Effector CD8-positive, alpha-beta T cell (primary cell): ENCODE results near the gene CCDC150.
"Not testable (repeated sequence)": the region's sequence is repeated elsewhere in the genome, so short reads cannot be mapped to it uniquely, and the experiment has no call there.

Experiments used
- DNase-seq: peaks from one replicate; lab custom pipeline; 2025; lab: John Stamatoyannopoulos, UW

CCDC150 gene

DNA sequence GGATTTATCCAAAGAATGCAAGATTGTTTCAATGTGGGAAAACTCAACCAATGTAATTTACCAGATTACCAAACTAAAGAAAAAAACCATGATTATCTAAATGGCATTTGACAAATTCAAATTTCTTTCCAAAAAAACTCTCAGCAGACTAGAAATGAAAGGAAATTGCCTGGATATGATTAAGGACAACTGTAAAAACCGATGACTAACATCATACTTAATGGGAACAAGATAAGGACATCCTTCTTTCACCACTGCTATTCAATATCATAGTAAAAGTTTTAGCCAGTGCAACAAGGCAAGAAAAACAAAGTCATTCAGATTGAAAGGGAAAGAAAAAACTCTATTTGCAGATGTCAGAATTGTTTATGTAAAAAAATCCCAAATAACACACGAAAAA is 4.4 kb upstream of the CCDC150 start:
- no peak for DNase-seq

GRCh38 chr2:196638765-196639164 is 750 bp upstream of the CCDC150 start:
- DNase-seq: no peak

DNA sequence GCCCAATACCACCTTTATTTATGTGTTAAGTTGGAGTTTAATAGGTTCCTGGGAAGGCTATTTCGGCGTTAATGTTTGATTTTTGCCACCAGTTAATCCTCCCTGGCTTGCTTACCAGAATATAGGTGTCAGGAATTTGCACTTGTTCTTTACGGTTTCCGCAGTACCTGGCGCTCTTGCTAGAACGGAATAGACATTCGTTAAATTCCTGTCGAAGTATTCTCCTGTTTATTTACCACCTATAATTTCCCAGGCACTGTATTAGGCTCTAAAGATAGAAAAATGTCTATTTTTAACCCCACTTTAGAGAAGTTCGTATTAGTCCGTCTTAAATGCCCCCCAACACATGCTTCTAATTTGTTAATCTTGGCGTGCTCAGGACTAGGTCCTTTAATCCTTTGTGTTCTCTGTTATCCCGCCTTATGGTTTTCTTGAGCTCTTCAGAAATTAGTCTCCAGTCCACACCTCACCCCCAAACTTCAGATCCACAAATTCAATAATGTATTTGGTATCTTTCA is 575 bp downstream of the CCDC150 start:
- no peak for DNase-seq

DNA sequence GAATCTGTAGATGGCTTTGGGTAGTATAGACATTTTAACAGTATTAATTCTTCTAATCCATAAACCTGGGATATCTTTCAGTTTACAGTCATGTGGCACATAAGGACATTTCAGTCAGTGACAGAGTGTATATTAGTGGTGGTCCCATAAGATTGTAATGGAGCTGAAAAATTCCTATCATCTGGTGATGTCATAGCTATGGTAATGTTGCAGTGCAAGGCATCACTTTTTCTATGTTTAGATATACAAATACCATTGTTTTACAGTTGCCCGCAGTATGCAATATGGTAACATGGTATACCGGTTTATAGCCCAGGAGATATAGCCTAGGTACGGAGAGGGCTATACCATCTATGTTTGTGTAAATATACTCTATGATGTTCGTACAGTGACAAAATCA is 9.7 kb downstream of the CCDC150 start:
- no peak for DNase-seq

- no peak for DNase-seq
Measured at GRCh38 chr2:196651387-196652094, 12.0 kb downstream of the CCDC150 start.

DNA sequence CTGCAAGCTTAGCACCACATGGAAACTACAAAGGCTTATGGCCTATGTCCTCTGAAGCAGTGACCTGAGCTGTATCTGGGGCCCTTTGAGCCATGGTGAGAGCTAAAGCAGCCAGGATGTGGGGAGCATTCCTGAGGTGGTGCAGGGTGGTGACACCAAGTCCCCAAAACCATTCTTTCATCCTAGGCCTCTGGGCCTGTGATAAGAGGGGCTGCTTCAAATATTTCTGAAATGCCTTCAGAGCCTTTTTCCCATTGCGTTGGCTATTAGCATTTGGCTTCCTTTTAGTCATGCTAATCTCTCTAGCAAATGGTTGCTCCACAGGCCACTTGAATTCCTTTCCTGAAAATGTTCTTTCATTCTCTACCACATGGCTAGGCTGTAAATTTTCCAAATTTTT is 13.4 kb downstream of the CCDC150 start:
- no peak for DNase-seq

DNA sequence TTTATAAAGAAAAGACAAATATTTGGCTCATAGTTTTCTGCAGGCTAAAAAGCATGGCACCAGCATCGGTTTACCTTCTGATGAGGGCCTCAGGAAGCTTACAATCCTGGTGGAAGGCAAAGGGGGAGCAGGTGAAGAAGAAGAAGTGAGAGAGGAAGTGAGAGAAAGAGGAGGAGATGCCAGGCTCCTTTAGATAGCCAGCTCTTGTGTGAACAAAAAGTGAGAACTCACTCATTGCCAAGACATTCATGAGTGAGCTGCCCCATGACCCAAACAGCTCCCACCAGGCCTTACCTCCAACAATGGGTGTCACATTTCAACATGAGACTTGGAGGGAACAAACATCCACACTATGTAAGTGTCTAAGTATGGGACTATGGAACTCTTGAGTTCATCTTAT is 14.3 kb downstream of the CCDC150 start:
- no peak for DNase-seq

GRCh38 chr2:196655761-196656160 is 16.2 kb downstream of the CCDC150 start:
- no peak for DNase-seq

GRCh38 chr2:196657333-196657732 is 17.8 kb downstream of the CCDC150 start:
- no peak for DNase-seq

- no peak for DNase-seq
Measured at GRCh38 chr2:196659844-196660243, 20.3 kb downstream of the CCDC150 start.

GRCh38 chr2:196660244-196660643 is 20.7 kb downstream of the CCDC150 start:
- DNase-seq: no peak

GRCh38 chr2:196670342-196670741 is 30.8 kb downstream of the CCDC150 start:
- DNase-seq: no peak

- DNase-seq: no peak
Measured at GRCh38 chr2:196675963-196676362, 36.4 kb downstream of the CCDC150 start.

DNA sequence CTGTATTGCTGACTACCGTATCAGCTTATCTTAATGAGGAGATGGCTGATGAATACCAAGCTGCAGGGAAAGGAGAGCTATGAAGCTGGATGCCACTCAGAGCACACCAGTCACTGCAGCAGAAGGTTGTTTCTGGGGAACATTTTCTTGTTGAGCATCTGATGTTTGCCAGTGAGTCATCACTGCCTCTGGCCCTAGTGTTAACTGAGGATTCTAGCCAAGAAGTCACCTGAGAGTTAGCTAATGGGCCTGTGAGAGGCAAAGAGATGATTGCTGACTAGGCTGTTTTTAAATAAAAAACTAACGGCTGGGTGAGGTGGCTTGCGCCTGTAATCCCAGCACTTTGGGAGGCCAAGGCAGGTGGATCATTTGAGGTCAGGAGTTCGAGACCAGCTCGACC is 37.9 kb downstream of the CCDC150 start:
- DNase-seq: no peak

DNA sequence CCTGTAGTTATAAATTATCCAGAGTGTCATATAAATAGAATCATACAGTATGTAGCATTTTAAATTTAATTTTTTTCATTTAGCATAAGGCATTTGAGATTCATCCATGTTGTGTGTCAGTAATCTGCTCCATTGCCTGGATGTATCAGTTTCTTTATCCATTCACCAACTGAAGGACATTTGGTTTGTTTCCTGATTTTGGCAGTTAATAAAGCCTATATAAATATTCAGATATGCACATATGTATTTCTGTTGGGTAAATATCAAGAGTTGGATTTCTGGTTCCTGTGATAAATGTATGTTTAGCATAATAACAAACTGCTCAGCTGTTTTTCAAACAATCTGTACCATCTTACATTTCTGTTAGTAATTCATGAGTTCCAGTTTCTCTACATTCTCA is 39.9 kb downstream of the CCDC150 start:
- no peak for DNase-seq

GRCh38 chr2:196681510-196681909 is 42.0 kb downstream of the CCDC150 start:
- no peak for DNase-seq

- no peak for DNase-seq
Measured at GRCh38 chr2:196685792-196686191, 46.3 kb downstream of the CCDC150 start.

DNA sequence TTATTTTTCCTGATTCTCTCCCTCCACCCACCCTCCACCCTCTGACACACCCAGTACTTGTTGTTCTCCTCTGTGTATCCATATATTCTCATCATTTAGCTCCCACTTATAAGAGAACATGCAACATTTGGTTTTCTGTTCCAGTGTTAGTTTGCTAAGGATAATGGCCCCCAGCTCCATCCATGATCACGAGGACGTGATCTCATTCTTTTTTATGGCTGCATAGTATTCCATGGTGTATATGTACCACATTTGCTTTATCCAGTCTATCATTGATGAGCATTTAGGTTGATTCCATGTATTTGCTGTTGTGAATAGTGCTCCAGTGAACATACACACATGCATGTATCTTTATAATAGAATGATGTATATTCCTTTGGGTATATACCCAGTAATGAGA is 47.2 kb downstream of the CCDC150 start:
- not testable (repeated sequence) for DNase-seq

DNA sequence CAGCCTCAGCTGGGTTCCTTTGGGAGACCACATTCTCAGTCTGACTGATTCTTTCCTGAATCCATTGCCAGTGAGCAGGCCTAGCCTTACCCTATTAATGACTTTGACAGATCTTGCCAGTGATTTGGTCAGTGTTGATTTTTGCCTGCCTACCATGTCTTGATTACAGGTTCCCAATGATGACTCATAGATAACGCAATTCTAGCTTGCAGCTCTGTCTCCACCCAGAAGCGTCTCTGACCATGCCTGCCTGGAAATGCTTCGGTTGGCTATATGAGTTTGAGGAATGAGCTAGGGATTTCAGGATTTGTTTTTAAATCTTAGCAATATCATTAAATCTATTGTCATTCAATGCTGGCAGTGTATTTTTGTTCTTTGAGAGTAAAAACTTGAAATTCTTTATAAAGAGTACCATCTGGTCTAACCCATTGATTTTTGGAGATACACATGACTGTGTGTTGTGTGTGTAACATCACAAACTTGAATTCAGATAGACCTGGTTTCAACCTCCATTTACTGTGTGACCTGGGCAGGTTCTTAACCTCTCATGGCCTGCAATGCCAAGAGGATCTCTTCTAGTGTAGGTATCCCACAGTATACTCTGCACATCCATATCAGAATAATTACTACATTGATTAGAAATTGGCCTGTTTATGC is 57.0 kb downstream of the CCDC150 start:
- DNase-seq: no peak

GRCh38 chr2:196697825-196698224 is 58.3 kb downstream of the CCDC150 start:
- no peak for DNase-seq

DNA sequence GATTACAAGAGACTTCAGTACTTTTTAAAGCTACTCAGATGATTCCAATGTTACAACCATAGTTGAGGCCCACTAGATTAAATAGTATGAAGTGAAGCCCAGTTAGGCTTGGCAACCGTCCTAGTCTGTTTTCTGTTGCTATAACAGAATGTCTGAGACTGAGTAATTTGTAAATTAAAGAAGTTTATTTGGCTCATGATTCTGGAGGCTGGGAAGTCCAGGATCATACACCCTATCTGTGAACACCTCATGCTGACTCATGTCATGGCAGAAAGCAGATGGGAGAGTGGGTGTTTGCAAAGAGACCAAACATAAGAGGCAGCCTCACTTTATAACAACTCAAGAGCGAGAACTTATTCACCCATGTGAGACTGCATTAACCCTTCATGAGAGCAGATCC is 63.1 kb downstream of the CCDC150 start:
- DNase-seq: no peak

DNA sequence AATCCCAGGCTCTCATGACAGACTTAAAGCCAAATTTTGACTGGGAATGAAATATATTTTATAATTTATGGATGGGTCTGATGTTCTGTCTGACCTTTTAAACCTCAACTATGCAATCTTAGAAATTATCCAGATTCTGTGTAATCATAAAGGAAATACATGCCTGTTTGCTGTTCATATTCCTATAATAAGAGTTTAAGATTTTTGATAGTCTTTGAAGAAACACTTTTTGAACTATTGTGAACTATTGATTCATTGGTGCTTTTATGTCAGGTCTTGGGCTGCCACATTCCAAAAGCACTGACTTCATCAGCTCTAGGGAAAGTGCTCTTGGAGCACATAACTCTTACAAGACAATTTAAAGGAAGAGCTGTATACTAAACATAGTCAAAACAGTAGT is 64.2 kb downstream of the CCDC150 start:
- no peak for DNase-seq

- not testable (repeated sequence) for DNase-seq
Measured at GRCh38 chr2:196710056-196710455, 70.5 kb downstream of the CCDC150 start.

DNA sequence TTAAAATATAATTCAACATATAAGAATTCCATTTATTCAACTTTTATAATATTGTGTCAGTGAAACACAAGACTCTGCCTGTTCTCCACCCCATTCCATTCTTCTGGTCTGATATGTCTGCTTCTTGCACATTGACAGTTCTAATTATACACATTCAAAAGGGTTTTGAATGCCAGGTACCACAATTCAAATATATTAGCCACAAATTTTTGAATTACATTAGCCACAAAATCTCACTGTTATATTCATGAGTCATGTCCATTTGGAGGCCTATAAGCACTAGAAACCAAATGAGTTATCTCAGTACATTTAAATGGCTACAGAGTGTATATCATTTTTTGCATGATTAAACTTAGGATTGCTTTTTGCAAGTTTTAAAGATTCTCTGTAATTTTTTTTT is 72.1 kb downstream of the CCDC150 start:
- no peak for DNase-seq
